Fibroblast of lung (primary cell): ENCODE measurements around the gene SLX4.

Experiments used
- EZH2 ChIP-seq: IDR thresholded peaks from 2 replicates; pipeline ENCODE4 v1.5.1; 2012; ENCODE audit warnings: low read length, control low read depth, mild to moderate bottlenecking; ENCODE audit errors: missing control alignments
- TF ChIP-seq, protein P1 (sequence below), 2 donors: IDR thresholded peaks in 1 of 2; conservative IDR thresholded peaks in 1 of 2; 1 replicate in 1 of 2; 2 replicates in 1 of 2; pipeline ENCODE4 v1.5.1; 2011 to 2012; ENCODE audit warnings: low read length in 2 of 2, control low read depth in 1 of 2, inconsistent platforms in 1 of 2, low read depth in 1 of 2, mild to moderate bottlenecking in 1 of 2

DNA sequence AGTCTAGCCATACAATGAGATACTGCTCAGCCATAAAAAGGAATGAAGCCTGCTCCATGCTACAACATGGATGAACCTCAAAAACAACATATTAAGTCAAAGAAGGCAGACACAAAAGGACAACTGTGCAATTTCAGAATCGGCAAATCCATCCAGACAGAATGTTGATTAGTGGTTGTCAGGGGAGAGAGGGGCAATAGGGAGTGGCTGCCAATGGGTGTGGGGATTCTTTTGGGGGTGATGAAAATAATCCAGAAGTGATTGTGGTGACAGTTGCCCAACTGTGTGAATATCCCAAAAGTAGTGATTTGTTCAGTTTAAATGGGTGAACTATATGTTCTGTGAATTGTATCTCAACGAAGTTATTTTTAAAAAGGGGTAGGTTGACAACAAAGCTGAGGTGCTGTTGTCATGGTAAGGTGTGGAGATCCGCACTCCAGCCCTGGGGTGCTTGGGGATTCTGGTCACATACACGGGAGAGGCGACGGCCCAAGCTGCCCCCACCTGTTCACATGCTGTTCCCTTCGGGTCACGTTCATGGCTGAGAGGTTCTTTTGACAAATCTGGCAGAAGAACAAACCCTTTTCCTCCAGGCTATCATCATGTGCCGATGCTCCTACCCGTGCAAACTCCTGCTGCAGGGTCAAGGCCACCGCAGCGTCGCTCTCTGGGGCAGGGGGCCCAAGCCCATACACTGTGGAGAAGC is 9.6 kb downstream of the SLX4 start:
- TF ChIP-seq, protein P1, sequence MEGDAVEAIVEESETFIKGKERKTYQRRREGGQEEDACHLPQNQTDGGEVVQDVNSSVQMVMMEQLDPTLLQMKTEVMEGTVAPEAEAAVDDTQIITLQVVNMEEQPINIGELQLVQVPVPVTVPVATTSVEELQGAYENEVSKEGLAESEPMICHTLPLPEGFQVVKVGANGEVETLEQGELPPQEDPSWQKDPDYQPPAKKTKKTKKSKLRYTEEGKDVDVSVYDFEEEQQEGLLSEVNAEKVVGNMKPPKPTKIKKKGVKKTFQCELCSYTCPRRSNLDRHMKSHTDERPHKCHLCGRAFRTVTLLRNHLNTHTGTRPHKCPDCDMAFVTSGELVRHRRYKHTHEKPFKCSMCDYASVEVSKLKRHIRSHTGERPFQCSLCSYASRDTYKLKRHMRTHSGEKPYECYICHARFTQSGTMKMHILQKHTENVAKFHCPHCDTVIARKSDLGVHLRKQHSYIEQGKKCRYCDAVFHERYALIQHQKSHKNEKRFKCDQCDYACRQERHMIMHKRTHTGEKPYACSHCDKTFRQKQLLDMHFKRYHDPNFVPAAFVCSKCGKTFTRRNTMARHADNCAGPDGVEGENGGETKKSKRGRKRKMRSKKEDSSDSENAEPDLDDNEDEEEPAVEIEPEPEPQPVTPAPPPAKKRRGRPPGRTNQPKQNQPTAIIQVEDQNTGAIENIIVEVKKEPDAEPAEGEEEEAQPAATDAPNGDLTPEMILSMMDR (conservative IDR thresholded peaks at IDR 0.05 in 1 of 2, IDR thresholded peaks at IDR 0.05 in 1 of 2; ENCODE audit: low read depth in 1 of 2, low read length in 2 of 2): no peak
- TF ChIP-seq EZH2: no peak
